Fibroblast of lung (primary cell): ENCODE data around the gene LRIT2.

ENCODE experiments used
- EZH2 ChIP-seq: IDR thresholded peaks from 2 replicates; pipeline ENCODE4 v1.5.1; 2012; ENCODE audit warnings: low read length, control low read depth, mild to moderate bottlenecking; ENCODE audit errors: missing control alignments
- TF ChIP-seq, protein P1 (sequence below), 2 donors: IDR thresholded peaks in 1 of 2; conservative IDR thresholded peaks in 1 of 2; 1 replicate in 1 of 2; 2 replicates in 1 of 2; pipeline ENCODE4 v1.5.1; 2011 to 2012; ENCODE audit warnings: low read length in 2 of 2, control low read depth in 1 of 2, inconsistent platforms in 1 of 2, low read depth in 1 of 2, mild to moderate bottlenecking in 1 of 2

DNA sequence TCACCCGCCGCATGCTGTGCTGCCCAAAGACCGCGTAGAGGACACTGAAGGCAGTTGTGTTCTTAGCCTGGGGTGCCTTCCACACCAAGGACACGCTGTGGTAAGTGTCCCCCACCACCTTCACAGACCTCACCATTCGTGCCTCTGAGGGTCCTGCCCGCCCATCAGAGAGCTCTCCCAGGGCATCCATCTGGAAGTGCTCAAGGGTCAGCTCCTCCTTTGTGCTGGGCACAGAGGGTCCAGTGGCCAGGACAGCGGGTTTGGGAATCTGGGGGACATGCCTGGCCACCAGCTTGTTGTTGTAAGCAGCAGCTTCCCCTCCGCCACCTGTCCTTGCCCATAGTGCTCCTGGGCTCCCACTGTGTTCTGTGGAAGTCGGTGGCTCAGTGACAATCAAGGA, 7.0 kb upstream of the LRIT2 start:
- TF ChIP-seq, protein P1, sequence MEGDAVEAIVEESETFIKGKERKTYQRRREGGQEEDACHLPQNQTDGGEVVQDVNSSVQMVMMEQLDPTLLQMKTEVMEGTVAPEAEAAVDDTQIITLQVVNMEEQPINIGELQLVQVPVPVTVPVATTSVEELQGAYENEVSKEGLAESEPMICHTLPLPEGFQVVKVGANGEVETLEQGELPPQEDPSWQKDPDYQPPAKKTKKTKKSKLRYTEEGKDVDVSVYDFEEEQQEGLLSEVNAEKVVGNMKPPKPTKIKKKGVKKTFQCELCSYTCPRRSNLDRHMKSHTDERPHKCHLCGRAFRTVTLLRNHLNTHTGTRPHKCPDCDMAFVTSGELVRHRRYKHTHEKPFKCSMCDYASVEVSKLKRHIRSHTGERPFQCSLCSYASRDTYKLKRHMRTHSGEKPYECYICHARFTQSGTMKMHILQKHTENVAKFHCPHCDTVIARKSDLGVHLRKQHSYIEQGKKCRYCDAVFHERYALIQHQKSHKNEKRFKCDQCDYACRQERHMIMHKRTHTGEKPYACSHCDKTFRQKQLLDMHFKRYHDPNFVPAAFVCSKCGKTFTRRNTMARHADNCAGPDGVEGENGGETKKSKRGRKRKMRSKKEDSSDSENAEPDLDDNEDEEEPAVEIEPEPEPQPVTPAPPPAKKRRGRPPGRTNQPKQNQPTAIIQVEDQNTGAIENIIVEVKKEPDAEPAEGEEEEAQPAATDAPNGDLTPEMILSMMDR (conservative IDR thresholded peaks at IDR 0.05 in 1 of 2, IDR thresholded peaks at IDR 0.05 in 1 of 2; ENCODE audit: low read depth in 1 of 2, low read length in 2 of 2), result no peak
- no peak for TF ChIP-seq EZH2
